MM.1S (cell line): Measurements from ENCODE around the gene SKA1.

ENCODE experiments used
- EZH2 ChIP-seq: fragments of 300-600 bp; sonication (generic); optimal IDR thresholded peaks from 2 replicates; pipeline ENCODE3; 2017; ENCODE audit warnings: low read depth, mild to moderate bottlenecking, antibody characterized with exemption, low read length, mixed read lengths
- EZH2phosphoT487 ChIP-seq: fragments of 300-600 bp; sonication (generic); IDR thresholded peaks from 2 replicates; pipeline ENCODE4 v1.6.1; 2018; ENCODE audit warnings: antibody characterized with exemption, low read length
- TF ChIP-seq, protein P1 (sequence below): fragments of 300-600 bp; sonication (generic); IDR thresholded peaks from 2 replicates; pipeline ENCODE4 v1.5.1; 2016; ENCODE audit warnings: antibody characterized with exemption, low read length, mixed read lengths

DNA sequence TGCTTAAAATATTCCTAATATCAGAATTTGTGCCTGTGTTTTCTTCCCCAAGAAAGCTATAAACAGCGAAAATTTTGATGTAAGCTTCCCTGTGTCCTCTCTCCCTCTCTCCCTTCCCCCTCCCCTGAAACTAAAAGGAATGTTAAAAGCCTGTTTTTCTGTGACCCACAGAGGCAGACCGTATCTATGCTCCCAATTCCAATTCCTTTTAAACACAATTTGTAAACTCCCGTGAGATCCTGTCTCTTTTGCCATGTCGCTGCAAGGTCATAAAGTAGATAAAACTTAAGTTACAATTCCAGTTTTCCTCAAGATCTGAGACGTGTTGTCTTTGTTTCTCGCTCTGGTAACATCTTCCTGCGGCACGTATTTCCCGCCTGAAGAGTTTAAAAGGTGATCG, 23.3 kb downstream of the SKA1 start:
- TF ChIP-seq, protein P1, sequence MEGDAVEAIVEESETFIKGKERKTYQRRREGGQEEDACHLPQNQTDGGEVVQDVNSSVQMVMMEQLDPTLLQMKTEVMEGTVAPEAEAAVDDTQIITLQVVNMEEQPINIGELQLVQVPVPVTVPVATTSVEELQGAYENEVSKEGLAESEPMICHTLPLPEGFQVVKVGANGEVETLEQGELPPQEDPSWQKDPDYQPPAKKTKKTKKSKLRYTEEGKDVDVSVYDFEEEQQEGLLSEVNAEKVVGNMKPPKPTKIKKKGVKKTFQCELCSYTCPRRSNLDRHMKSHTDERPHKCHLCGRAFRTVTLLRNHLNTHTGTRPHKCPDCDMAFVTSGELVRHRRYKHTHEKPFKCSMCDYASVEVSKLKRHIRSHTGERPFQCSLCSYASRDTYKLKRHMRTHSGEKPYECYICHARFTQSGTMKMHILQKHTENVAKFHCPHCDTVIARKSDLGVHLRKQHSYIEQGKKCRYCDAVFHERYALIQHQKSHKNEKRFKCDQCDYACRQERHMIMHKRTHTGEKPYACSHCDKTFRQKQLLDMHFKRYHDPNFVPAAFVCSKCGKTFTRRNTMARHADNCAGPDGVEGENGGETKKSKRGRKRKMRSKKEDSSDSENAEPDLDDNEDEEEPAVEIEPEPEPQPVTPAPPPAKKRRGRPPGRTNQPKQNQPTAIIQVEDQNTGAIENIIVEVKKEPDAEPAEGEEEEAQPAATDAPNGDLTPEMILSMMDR: no peak
- TF ChIP-seq EZH2: no peak
- TF ChIP-seq EZH2phosphoT487: no peak
